Measurements from ENCODE around the gene KRT17. TPM values are rescaled to one million over a fixed set of nuclear protein-coding genes. Genes with fewer than 3 reads are reported as not detected.

Gene KRT17
- total and polyA plus RNA-seq, 9 of the 15 experiments (the other 6 are each of a cell fraction or from before 2014, with no cell fraction given): 0.23 to 0.25 TPM; not detected in 7

DNA sequence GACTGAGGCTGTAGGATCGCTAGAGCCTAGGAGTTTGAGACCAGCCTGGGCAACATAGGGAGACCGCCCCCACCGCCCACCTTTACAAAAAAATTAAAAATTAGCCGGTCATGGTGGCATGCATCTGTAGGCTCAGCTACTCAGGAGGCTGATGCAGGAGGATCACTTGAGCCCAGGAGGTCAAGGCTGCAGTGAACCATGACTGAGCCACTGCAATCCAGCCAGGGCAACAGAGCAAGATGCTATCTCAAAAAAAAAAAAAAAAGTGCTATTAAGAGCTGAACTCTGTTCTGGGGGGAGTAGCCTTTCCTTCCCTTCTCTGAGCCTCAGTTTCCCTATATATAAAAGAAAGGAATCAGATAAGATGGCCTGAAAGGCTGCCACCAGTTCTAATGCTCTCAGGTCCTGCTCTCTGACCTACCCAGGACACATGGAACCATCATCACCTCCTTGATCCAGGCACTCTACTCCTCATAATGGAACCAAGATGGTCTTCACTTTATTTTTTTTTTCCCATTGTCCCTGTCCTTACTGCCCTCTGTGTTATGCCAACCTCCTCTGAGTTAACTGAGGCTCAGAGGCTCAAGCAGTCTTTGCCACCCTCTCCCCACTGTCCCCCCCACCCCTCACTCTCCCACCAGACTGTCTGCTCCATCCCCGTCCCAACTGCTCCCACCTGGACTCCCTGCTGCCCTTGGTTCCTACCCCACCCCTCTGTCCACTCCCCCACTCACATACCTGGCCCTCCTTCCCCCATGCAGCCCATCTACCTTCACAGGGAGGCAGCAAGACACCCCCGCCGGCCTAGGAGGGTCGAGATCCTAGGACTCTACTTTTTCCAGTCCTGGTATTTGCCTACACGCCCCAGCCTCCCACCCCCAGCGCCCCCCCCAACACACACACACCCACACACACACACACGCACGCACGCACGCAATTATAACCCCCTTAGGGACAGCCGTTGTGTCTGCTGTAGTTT is 40.5 kb upstream of the KRT17 start (continued):
- TF ChIP-seq, protein P1, sequence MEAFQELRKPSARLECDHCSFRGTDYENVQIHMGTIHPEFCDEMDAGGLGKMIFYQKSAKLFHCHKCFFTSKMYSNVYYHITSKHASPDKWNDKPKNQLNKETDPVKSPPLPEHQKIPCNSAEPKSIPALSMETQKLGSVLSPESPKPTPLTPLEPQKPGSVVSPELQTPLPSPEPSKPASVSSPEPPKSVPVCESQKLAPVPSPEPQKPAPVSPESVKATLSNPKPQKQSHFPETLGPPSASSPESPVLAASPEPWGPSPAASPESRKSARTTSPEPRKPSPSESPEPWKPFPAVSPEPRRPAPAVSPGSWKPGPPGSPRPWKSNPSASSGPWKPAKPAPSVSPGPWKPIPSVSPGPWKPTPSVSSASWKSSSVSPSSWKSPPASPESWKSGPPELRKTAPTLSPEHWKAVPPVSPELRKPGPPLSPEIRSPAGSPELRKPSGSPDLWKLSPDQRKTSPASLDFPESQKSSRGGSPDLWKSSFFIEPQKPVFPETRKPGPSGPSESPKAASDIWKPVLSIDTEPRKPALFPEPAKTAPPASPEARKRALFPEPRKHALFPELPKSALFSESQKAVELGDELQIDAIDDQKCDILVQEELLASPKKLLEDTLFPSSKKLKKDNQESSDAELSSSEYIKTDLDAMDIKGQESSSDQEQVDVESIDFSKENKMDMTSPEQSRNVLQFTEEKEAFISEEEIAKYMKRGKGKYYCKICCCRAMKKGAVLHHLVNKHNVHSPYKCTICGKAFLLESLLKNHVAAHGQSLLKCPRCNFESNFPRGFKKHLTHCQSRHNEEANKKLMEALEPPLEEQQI (IDR thresholded peaks at IDR 0.05): no peak
- no peak for TF ChIP-seq SMAD1 (IDR thresholded peaks at IDR 0.05; ENCODE audit: low read depth, low read length, partially characterized antibody)
- no peak for TF ChIP-seq KLF1 (tag; IDR thresholded peaks at IDR 0.05)
- no peak for TF ChIP-seq PYGO2 (tag; IDR thresholded peaks at IDR 0.05)
- 0 out of 4 replicates have a peak, but pooled peaks of 1 of the 2 experiments have one; percentile 11 for TF ChIP-seq HDAC1 (IDR thresholded peaks at IDR 0.05)
- no peak for TF ChIP-seq ZNF354B (CRISPR knock-in tag; IDR thresholded peaks at IDR 0.05)
- TF ChIP-seq ZNF174 (CRISPR knock-in tag; IDR thresholded peaks at IDR 0.05): no peak
- TF ChIP-seq, protein P2, sequence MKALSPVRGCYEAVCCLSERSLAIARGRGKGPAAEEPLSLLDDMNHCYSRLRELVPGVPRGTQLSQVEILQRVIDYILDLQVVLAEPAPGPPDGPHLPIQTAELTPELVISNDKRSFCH (CRISPR knock-in tag; IDR thresholded peaks at IDR 0.05): no peak
- TF ChIP-seq, protein P2 (tag; IDR thresholded peaks at IDR 0.05): no peak
- TF ChIP-seq, protein P3, sequence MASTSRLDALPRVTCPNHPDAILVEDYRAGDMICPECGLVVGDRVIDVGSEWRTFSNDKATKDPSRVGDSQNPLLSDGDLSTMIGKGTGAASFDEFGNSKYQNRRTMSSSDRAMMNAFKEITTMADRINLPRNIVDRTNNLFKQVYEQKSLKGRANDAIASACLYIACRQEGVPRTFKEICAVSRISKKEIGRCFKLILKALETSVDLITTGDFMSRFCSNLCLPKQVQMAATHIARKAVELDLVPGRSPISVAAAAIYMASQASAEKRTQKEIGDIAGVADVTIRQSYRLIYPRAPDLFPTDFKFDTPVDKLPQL (IDR thresholded peaks at IDR 0.05; ENCODE audit: extremely low read depth, insufficient read length): no peak
- no peak for TF ChIP-seq FOXM1 (IDR thresholded peaks at IDR 0.05; ENCODE audit: low read depth)
- TF ChIP-seq FOXM1 (CRISPR knock-in tag; IDR thresholded peaks at IDR 0.05; ENCODE audit: low read depth): no peak
- TF ChIP-seq ESRRB (CRISPR knock-in tag; IDR thresholded peaks at IDR 0.05; ENCODE audit: borderline replicate concordance): no peak
- TF ChIP-seq ZNF197 (CRISPR knock-in tag; IDR thresholded peaks at IDR 0.05; ENCODE audit: low read depth): no peak
- no peak for TF ChIP-seq GABPB1 (CRISPR knock-in tag; IDR thresholded peaks at IDR 0.05)
- TF ChIP-seq, protein P4, sequence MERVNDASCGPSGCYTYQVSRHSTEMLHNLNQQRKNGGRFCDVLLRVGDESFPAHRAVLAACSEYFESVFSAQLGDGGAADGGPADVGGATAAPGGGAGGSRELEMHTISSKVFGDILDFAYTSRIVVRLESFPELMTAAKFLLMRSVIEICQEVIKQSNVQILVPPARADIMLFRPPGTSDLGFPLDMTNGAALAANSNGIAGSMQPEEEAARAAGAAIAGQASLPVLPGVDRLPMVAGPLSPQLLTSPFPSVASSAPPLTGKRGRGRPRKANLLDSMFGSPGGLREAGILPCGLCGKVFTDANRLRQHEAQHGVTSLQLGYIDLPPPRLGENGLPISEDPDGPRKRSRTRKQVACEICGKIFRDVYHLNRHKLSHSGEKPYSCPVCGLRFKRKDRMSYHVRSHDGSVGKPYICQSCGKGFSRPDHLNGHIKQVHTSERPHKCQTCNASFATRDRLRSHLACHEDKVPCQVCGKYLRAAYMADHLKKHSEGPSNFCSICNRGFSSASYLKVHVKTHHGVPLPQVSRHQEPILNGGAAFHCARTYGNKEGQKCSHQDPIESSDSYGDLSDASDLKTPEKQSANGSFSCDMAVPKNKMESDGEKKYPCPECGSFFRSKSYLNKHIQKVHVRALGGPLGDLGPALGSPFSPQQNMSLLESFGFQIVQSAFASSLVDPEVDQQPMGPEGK (CRISPR knock-in tag; IDR thresholded peaks at IDR 0.05; ENCODE audit: borderline replicate concordance): no peak
- TF ChIP-seq, protein P5, sequence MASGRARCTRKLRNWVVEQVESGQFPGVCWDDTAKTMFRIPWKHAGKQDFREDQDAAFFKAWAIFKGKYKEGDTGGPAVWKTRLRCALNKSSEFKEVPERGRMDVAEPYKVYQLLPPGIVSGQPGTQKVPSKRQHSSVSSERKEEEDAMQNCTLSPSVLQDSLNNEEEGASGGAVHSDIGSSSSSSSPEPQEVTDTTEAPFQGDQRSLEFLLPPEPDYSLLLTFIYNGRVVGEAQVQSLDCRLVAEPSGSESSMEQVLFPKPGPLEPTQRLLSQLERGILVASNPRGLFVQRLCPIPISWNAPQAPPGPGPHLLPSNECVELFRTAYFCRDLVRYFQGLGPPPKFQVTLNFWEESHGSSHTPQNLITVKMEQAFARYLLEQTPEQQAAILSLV (tag; IDR thresholded peaks at IDR 0.05): no peak
- TF ChIP-seq PTRF (tag; IDR thresholded peaks at IDR 0.05): no peak
- TF ChIP-seq, protein P6, sequence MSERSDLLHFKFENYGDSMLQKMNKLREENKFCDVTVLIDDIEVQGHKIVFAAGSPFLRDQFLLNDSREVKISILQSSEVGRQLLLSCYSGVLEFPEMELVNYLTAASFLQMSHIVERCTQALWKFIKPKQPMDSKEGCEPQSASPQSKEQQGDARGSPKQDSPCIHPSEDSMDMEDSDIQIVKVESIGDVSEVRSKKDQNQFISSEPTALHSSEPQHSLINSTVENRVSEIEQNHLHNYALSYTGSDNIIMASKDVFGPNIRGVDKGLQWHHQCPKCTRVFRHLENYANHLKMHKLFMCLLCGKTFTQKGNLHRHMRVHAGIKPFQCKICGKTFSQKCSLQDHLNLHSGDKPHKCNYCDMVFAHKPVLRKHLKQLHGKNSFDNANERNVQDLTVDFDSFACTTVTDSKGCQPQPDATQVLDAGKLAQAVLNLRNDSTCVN (CRISPR knock-in tag; IDR thresholded peaks at IDR 0.05): no peak
- peak; percentile 77 for TF ChIP-seq SMARCA5 (IDR thresholded peaks at IDR 0.05)
